ENCODE measurements around the gene LRP2.
"Not testable (repeated sequence)": the region's sequence is repeated elsewhere in the genome, so short reads cannot be mapped to it uniquely, and the experiment has no call there.

Gene LRP2

GRCh38 chr2:169330555-169331198 is 31.7 kb downstream of the LRP2 start:
- TF ChIP-seq, protein P1, sequence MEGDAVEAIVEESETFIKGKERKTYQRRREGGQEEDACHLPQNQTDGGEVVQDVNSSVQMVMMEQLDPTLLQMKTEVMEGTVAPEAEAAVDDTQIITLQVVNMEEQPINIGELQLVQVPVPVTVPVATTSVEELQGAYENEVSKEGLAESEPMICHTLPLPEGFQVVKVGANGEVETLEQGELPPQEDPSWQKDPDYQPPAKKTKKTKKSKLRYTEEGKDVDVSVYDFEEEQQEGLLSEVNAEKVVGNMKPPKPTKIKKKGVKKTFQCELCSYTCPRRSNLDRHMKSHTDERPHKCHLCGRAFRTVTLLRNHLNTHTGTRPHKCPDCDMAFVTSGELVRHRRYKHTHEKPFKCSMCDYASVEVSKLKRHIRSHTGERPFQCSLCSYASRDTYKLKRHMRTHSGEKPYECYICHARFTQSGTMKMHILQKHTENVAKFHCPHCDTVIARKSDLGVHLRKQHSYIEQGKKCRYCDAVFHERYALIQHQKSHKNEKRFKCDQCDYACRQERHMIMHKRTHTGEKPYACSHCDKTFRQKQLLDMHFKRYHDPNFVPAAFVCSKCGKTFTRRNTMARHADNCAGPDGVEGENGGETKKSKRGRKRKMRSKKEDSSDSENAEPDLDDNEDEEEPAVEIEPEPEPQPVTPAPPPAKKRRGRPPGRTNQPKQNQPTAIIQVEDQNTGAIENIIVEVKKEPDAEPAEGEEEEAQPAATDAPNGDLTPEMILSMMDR (conservative IDR thresholded peaks at IDR 0.05; ENCODE audit: low read length), result no peak
- no peak overlapping the region for H3K4me3 ChIP-seq (ENCODE audit: low read length)

DNA sequence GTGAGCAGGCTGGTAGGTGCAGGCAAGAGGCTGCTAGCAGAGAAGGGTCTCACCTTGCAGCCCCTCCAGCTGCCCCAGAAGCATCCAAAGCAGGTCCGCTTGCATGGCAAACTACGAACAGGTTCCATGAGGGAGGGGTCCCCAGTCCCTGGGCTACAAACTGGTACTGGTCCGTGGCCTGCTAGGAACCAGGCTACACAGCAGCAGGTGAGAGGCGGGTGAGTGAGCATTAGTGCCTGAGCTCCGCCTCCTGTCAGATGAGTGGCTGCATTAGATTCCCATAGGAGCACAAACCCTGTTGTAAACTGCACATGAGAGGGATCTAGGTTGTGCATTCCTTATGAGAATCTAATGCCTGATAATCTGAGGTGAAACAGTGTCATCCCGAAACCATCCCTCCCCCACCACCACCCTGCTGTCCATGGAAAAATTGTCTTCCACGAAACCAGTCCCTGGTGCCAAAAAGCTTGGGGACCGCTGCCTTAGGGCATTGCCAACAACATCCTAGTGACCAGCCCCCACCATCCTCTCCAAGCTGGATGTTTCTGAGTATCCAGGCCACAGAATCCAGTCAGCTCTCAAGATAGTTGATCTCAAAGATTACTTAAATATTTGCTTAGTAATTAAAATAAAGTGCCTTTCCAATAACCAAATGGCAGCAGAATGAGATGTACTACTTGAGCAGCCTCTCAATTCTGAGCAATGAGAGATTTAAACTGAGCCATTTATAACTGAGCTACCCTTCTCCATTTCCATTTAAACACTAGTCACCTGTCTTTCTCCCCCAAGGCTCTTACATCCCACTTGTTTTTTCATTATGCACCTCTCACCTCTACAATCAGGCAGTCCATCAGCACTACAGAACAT is 32.4 kb downstream of the LRP2 start:
- DNase-seq (ENCODE audit: low read depth), result no peak
- no peak overlapping the region for H3K4me3 ChIP-seq (ENCODE audit: low read length)
- TF ChIP-seq, protein P1 (conservative IDR thresholded peaks at IDR 0.05; ENCODE audit: low read length), result no peak

More at GRCh38 chr2:169330555-169331198, 31.7 kb downstream of the LRP2 start:
- DNase-seq (ENCODE audit: low read depth), result no peak

DNA sequence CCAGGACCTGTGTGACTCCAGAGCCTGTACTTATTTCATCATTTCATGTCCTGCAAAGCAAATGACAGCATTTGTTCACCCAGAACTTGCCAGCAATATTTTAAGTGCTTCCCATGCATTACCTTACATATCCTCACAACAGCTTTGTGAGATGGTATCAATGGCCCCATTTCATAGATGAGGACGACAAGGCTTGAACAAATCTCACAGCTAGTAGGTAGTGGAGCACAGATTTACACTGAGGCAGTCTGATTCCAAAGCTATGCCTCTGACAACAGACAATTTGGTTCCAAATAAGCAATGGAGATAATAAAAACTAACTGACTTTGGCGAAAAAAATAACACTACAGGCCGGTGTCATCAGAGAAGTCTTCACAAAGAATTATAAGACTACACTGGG is 33.5 kb downstream of the LRP2 start:
- TF ChIP-seq, protein P1 (conservative IDR thresholded peaks at IDR 0.05; ENCODE audit: low read length), result no peak
- H3K4me3 ChIP-seq (ENCODE audit: low read length), result no peak overlapping the region
- DNase-seq (ENCODE audit: low read depth), result no peak

- H3K4me3 ChIP-seq (ENCODE audit: low read length); DNase-seq (ENCODE audit: low read depth): not testable (repeated sequence)
Observed at GRCh38 chr2:169327837-169328236, 34.5 kb downstream of the LRP2 start.

- not testable (repeated sequence) for H3K4me3 ChIP-seq (ENCODE audit: low read length); DNase-seq (ENCODE audit: low read depth)
Observed at GRCh38 chr2:169325886-169326285, 36.4 kb downstream of the LRP2 start.

GRCh38 chr2:169324581-169325260 is 37.6 kb downstream of the LRP2 start:
- TF ChIP-seq, protein P1 (conservative IDR thresholded peaks at IDR 0.05; ENCODE audit: low read length), result no peak
- H3K4me3 ChIP-seq (ENCODE audit: low read length), result no peak overlapping the region
- no peak for DNase-seq (ENCODE audit: low read depth)

DNA sequence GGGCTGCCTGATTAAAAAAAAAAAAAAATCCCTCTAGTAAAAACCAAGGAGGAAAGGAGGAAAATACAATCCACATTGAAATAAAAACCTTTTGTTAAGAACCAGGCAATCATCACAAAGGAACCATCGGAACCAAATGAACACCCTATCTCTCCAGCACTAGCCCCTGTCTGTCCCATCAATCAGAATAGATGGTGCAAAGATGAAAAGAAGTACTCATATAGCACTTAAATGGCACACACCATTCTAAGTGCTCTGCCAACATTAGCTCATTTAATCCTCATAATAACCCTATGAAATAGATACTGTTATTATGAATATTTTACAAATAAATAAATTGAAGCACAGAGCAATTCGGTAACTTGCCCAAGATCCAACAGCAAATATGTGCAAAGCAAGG is 38.5 kb downstream of the LRP2 start:
- TF ChIP-seq, protein P1 (conservative IDR thresholded peaks at IDR 0.05; ENCODE audit: low read length), result no peak
- no peak for DNase-seq (ENCODE audit: low read depth)
- H3K4me3 ChIP-seq (ENCODE audit: low read length), result no peak overlapping the region

GRCh38 chr2:169320561-169320960 is 41.8 kb downstream of the LRP2 start:
- TF ChIP-seq, protein P1 (conservative IDR thresholded peaks at IDR 0.05; ENCODE audit: low read length), result no peak
- no peak overlapping the region for H3K4me3 ChIP-seq (ENCODE audit: low read length)
- no peak for DNase-seq (ENCODE audit: low read depth)

Data from AG10803 (cell line).